Testis (tissue), 2 donors: ENCODE measurements around the gene XRCC1.

ENCODE experiments used
- POLR2A ChIP-seq: fragments of 450-650 bp; IDR thresholded peaks from one replicate; pipeline ENCODE4 v1.6.1; 2017; ENCODE audit warnings: antibody characterized with exemption, mild to moderate bottlenecking, moderate library complexity
- TF ChIP-seq, protein P1 (sequence below), 3 experiments: fragments of 450-650 bp in 2 of 3; fragments of 200-600 bp in 1 of 3; sonication (generic) in 1 of 3; IDR thresholded peaks; one replicate each; pipeline ENCODE4 v1.5.1; 2016 to 2019; ENCODE audit warnings: antibody characterized with exemption in 3 of 3, mild to moderate bottlenecking in 2 of 3, moderate library complexity in 1 of 3

DNA sequence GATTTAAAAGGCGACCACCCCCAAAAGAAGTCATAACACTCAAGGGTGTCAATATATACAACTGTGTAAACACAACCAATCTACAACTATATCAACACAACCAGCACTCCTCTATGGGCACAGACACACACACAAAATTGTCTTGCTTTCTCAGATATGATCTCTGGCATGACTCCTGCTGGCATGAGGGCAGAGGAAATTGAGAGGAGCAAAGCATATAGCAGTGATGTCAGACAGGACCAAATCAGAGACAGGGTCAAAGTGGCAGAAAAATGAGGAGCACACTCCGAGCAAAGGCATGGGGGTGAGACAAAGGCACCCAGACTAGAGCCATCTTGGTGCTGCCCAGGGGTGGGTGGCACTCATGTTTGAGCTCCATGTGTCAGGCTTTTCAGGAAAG is 11.0 kb upstream of the XRCC1 start:
- TF ChIP-seq POLR2A, result no peak
- TF ChIP-seq, protein P1, sequence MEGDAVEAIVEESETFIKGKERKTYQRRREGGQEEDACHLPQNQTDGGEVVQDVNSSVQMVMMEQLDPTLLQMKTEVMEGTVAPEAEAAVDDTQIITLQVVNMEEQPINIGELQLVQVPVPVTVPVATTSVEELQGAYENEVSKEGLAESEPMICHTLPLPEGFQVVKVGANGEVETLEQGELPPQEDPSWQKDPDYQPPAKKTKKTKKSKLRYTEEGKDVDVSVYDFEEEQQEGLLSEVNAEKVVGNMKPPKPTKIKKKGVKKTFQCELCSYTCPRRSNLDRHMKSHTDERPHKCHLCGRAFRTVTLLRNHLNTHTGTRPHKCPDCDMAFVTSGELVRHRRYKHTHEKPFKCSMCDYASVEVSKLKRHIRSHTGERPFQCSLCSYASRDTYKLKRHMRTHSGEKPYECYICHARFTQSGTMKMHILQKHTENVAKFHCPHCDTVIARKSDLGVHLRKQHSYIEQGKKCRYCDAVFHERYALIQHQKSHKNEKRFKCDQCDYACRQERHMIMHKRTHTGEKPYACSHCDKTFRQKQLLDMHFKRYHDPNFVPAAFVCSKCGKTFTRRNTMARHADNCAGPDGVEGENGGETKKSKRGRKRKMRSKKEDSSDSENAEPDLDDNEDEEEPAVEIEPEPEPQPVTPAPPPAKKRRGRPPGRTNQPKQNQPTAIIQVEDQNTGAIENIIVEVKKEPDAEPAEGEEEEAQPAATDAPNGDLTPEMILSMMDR (IDR thresholded peaks at IDR 0.05), result no peak
